GM11168 (cell line): Measurements from ENCODE around the gene BCAN.

ENCODE experiments used
- in situ Hi-C: fragments of 300-500 bp; cut with MboI; formaldehyde crosslinking; loops from one replicate; pipeline ENCODE4 v1.12.0; 2022; ENCODE audit warnings: low sequenced_read_pairs; ENCODE audit not compliant: unreplicated experiment

Gene BCAN

GRCh38 chr1:156692925-156693847 lies 51.3 kb downstream of the BCAN start:
- in situ Hi-C loops, result no loop called here

GRCh38 chr1:156693848-156694689 lies 52.2 kb downstream of the BCAN start:
- in situ Hi-C loops, result no loop called here

- in situ Hi-C loops, result no loop called here
Measured at GRCh38 chr1:156694690-156694962, 52.7 kb downstream of the BCAN start.

GRCh38 chr1:156696755-156697154 lies 54.8 kb downstream of the BCAN start:
- in situ Hi-C loops, result no loop called here

- in situ Hi-C loops, result no loop called here
Measured at GRCh38 chr1:156697481-156697880, 55.6 kb downstream of the BCAN start.

GRCh38 chr1:156698995-156699394 lies 57.1 kb downstream of the BCAN start:
- in situ Hi-C loops, result no loop called here

GRCh38 chr1:156700736-156701531 lies 59.0 kb downstream of the BCAN start:
- in situ Hi-C loops, result no loop called here

GRCh38 chr1:156703336-156703735 lies 61.4 kb downstream of the BCAN start:
- in situ Hi-C loops, result no loop called here

- in situ Hi-C loops, result no loop called here
Measured at GRCh38 chr1:156703741-156704140, 61.8 kb downstream of the BCAN start.

GRCh38 chr1:156704166-156704711 lies 62.3 kb downstream of the BCAN start:
- in situ Hi-C loops, result no loop called here

GRCh38 chr1:156704930-156705320 lies 63.0 kb downstream of the BCAN start:
- in situ Hi-C loops, result no loop called here

- in situ Hi-C loops, result no loop called here
Measured at GRCh38 chr1:156705321-156705917, 63.5 kb downstream of the BCAN start, which contains the start of gene CRABP2. Gene CRABP2 (minus strand): TSS chr1:156705583. CDS start chr1:156705446, 137 bp downstream.

GRCh38 chr1:156705918-156706656 lies 64.2 kb downstream of the BCAN start:
- in situ Hi-C loops, result no loop called here

- in situ Hi-C loops, result no loop called here
Measured at GRCh38 chr1:156706657-156707416, 64.9 kb downstream of the BCAN start.

- in situ Hi-C loops, result no loop called here
Measured at GRCh38 chr1:156707417-156708217, 65.7 kb downstream of the BCAN start.

- in situ Hi-C loops, result no loop called here
Measured at GRCh38 chr1:156708218-156708661, 66.3 kb downstream of the BCAN start.

GRCh38 chr1:156709031-156709430 lies 67.1 kb downstream of the BCAN start:
- in situ Hi-C loops, result no loop called here
